Liver (tissue), 9 donors: Measurements from ENCODE around the gene LIMA1. TPM values are rescaled to one million over a fixed set of nuclear protein-coding genes. Genes with fewer than 3 reads are reported as not detected.

ENCODE experiments used
- DNase-seq: peaks from one replicate; pipeline ENCODE4 v3.0.0-alpha.2; 2017; ENCODE audit warnings: low spot score
- H3K27ac ChIP-seq, 2 donors: one replicate each; pipeline ENCODE4 v1.7.0; 2013; ENCODE audit warnings: inconsistent platforms in 2 of 2, low read length in 2 of 2, control low read depth in 1 of 2, low read depth in 1 of 2, mild to moderate bottlenecking in 1 of 2
- H3K27me3 ChIP-seq, 4 donors: one replicate each; pipeline versions ENCODE4 v1.6.1 to v1.7.0; 2013; ENCODE audit warnings: low read length in 3 of 4, inconsistent platforms in 1 of 4, mild to moderate bottlenecking in 1 of 4, moderate library complexity in 1 of 4; ENCODE audit not compliant: control insufficient read depth in 4 of 4, insufficient read depth in 4 of 4
- H3K36me3 ChIP-seq, 4 donors: one replicate each; pipeline versions ENCODE4 v1.6.1 to v1.7.0; 2013; ENCODE audit warnings: low read length in 3 of 4, mild to moderate bottlenecking in 3 of 4, low read depth in 1 of 4, moderate library complexity in 1 of 4; ENCODE audit not compliant: control insufficient read depth in 4 of 4, insufficient read depth in 3 of 4
- H3K4me1 ChIP-seq, 4 donors: one replicate each; pipeline versions ENCODE4 v1.6.1 to v1.7.0; 2013; ENCODE audit warnings: low read length in 3 of 4, mild to moderate bottlenecking in 3 of 4, moderate library complexity in 1 of 4; ENCODE audit not compliant: control insufficient read depth in 4 of 4, insufficient read depth in 4 of 4
- H3K4me3 ChIP-seq, 3 donors: one replicate each; pipeline versions ENCODE4 v1.6.1 to v1.7.0; 2013; ENCODE audit warnings: low read length in 3 of 3, control low read depth in 1 of 3, low read depth in 1 of 3, mild to moderate bottlenecking in 1 of 3
- H3K9ac ChIP-seq, 2 donors: one replicate each; pipeline ENCODE4 v1.7.0; 2013; ENCODE audit warnings: low read length in 2 of 2, mild to moderate bottlenecking in 2 of 2, moderate library complexity in 2 of 2, control low read depth in 1 of 2, low read depth in 1 of 2
- H3K9me3 ChIP-seq, 4 donors: one replicate each; pipeline versions ENCODE4 v1.6.1 to v1.7.0; 2013; ENCODE audit warnings: low read length in 3 of 4; ENCODE audit not compliant: control insufficient read depth in 4 of 4
- ATF3 ChIP-seq: IDR thresholded peaks from 2 replicates; pipeline ENCODE4 v1.6.1; 2016; ENCODE audit warnings: antibody characterized with exemption
- CTCF ChIP-seq: fragments of 150-350 bp; IDR thresholded peaks from 2 replicates; pipeline ENCODE4 v1.5.1; 2017; ENCODE audit warnings: improper control_type of control experiment, low read depth, low read length; ENCODE audit not compliant: missing input control
- EGR1 ChIP-seq, 2 donors: IDR thresholded peaks; 2 replicates each; pipeline ENCODE4 v1.6.1; 2016 to 2018; ENCODE audit warnings: antibody characterized with exemption in 2 of 2, low read depth in 2 of 2
- FOXA1 ChIP-seq: IDR thresholded peaks from 2 replicates; pipeline ENCODE4 v1.6.1; 2016; ENCODE audit warnings: antibody characterized with exemption
- FOXA2 ChIP-seq: IDR thresholded peaks from 2 replicates; pipeline ENCODE4 v1.6.1; 2016; ENCODE audit warnings: antibody characterized with exemption
- GABPA ChIP-seq, 2 donors: IDR thresholded peaks in 1 of 2; conservative IDR thresholded peaks in 1 of 2; 2 replicates each; pipeline ENCODE4 v1.6.1; 2016; ENCODE audit warnings: antibody characterized with exemption in 2 of 2, mild to moderate bottlenecking in 1 of 2, moderate library complexity in 1 of 2
- HNF4A ChIP-seq, 2 donors: conservative IDR thresholded peaks; 2 replicates each; pipeline ENCODE4 v1.6.1; 2016; ENCODE audit warnings: antibody characterized with exemption in 2 of 2, mild to moderate bottlenecking in 2 of 2
- HNF4G ChIP-seq: IDR thresholded peaks from 2 replicates; pipeline ENCODE4 v1.6.1; 2016; ENCODE audit warnings: antibody characterized with exemption
- JUND ChIP-seq, 2 donors: IDR thresholded peaks; 2 replicates each; pipeline ENCODE4 v1.6.1; 2016; ENCODE audit warnings: antibody characterized with exemption in 2 of 2
- MAX ChIP-seq: IDR thresholded peaks from 2 replicates; pipeline ENCODE4 v1.6.1; 2016; ENCODE audit warnings: antibody characterized with exemption
- NR2F2 ChIP-seq: IDR thresholded peaks from 2 replicates; pipeline ENCODE4 v1.6.1; 2016; ENCODE audit warnings: antibody characterized with exemption
- RAD21 ChIP-seq, 2 donors: IDR thresholded peaks; 2 replicates each; pipeline ENCODE4 v1.6.1; 2016; ENCODE audit warnings: antibody characterized with exemption in 2 of 2, mild to moderate bottlenecking in 2 of 2
- REST ChIP-seq: IDR thresholded peaks from 2 replicates; pipeline ENCODE4 v1.6.1; 2016; ENCODE audit warnings: antibody characterized with exemption, mild to moderate bottlenecking
- RXRA ChIP-seq, 2 donors: IDR thresholded peaks; 2 replicates each; pipeline ENCODE4 v1.6.1; 2017 to 2018; ENCODE audit warnings: antibody characterized with exemption in 2 of 2, mild to moderate bottlenecking in 1 of 2
- SP1 ChIP-seq: IDR thresholded peaks from 2 replicates; pipeline ENCODE4 v1.6.1; 2018; ENCODE audit warnings: antibody characterized with exemption, mild to moderate bottlenecking
- TAF1 ChIP-seq: conservative IDR thresholded peaks from 2 replicates; pipeline ENCODE4 v1.6.1; 2016; ENCODE audit warnings: antibody characterized with exemption, mild to moderate bottlenecking
- YY1 ChIP-seq: IDR thresholded peaks from 2 replicates; pipeline ENCODE4 v1.6.1; 2016; ENCODE audit warnings: antibody characterized with exemption, mild to moderate bottlenecking
- ZBTB33 ChIP-seq: IDR thresholded peaks from 2 replicates; pipeline ENCODE4 v1.6.1; 2016; ENCODE audit warnings: antibody characterized with exemption
- WGBS: extraction: QIAGEN DNeasy Blood & Tissue Kit; methylation state at CpG from one replicate; pipeline ENCODE4 v1.1.7; 2013; 5-methylcytosine and 5-hydroxymethylcytosine counted together
- polyA plus RNA-seq, 2 donors: library from polyadenylated mRNA; stranded (reverse) in 1 of 2; unstranded in 1 of 2; fragments of 200-250 nt in 1 of 2; fragments of >200 nt in 1 of 2; fragmentation: Nextera tagmentation in 1 of 2; extraction: Ambion mirVana in 1 of 2; gene quantifications; one replicate each; pipeline versions ENCODE4 v1.2.1 to v1.2.3, GENCODE V29; 2013 to 2015
- total RNA-seq, 2 donors: library from RNA; depleted of rRNA; stranded (reverse); fragments of >200 nt; gene quantifications; one replicate each; pipeline ENCODE4 v1.2.3, GENCODE V29; 2014
- donor health status: healthy.
- donor health status: healthy.
- donor health status: healthy.
- donor health status: healthy.
- donor health status: healthy.

The LIMA1 gene
- total and polyA plus RNA-seq, 4 donors, result 8.1 to 17.5 (median 13.5) TPM

GRCh38 chr12:50317203-50317602 is 33.9 kb upstream of the LIMA1 start:
- WGBS, result 43% methylated on average over 1 of the region's 1 CpG
- TF ChIP-seq RAD21 (IDR thresholded peaks at IDR 0.05) (peak; percentile 65 to 72), CTCF (peak; percentile 19), NR2F2 (no peak), RXRA (IDR thresholded peaks at IDR 0.05) (peak in 1 of 2 donors; percentile 28), TAF1 (no peak)

GRCh38 chr12:50315803-50316202 is 32.5 kb upstream of the LIMA1 start:
- Histone ChIP-seq H3K4me3 (no peak overlapping the region), H3K9me3 (no peaks in the 10 kb centered on the region), H3K36me3 (no peaks in the 10 kb centered on the region), H3K9ac (no peak overlapping the region), H3K27ac (no peak overlapping the region), H3K27me3 (no peaks in the 10 kb centered on the region), H3K4me1 (peaks cover 4 to 11% (median 5%) of the 10 kb centered on the region in 4 donors)
- TF ChIP-seq NR2F2 (no peak), HNF4G (no peak), RXRA (IDR thresholded peaks at IDR 0.05) (no peak), ZBTB33 (no peak), FOXA1 (no peak), HNF4A (conservative IDR thresholded peaks at IDR 0.05) (no peak), SP1 (no peak), EGR1 (IDR thresholded peaks at IDR 0.05; ENCODE audit: low read depth in 2 of 2) (no peak), FOXA2 (no peak), REST (no peak), ATF3 (no peak), MAX (no peak), YY1 (no peak), JUND (IDR thresholded peaks at IDR 0.05) (no peak), RAD21 (IDR thresholded peaks at IDR 0.05) (no peak), TAF1 (no peak), GABPA (IDR thresholded peaks at IDR 0.05 in 1 of 2, conservative IDR thresholded peaks at IDR 0.05 in 1 of 2) (no peak), CTCF (no peak)
- no peak for DNase-seq
- 97% methylated on average over 9 of the region's 9 CpGs for WGBS

More at GRCh38 chr12:50317203-50317602, 33.9 kb upstream of the LIMA1 start:
- no peak overlapping the region for H3K4me3 ChIP-seq
- H3K27ac ChIP-seq, result no peak overlapping the region
- H3K36me3 ChIP-seq, result no peaks in the 10 kb centered on the region
- no peaks in the 10 kb centered on the region for H3K9me3 ChIP-seq
- H3K9ac ChIP-seq, result no peak overlapping the region
- no peaks in the 10 kb centered on the region for H3K27me3 ChIP-seq
- DNase-seq, result no peak
- H3K4me1 ChIP-seq, result peaks cover 4 to 10% (median 5%) of the 10 kb centered on the region in 4 donors
